ENCODE data around the gene EPHB2. TPM values are rescaled to one million over a fixed set of nuclear protein-coding genes. Genes with fewer than 3 reads are reported as not detected.

Gene EPHB2
- total and polyA plus RNA-seq, 3 donors from 2014 or later = 7.7 to 9.4 (median 8.2) TPM

- Histone ChIP-seq H3K36me3 (ENCODE audit: low read depth, missing control alignments) (no peaks in the 10 kb centered on the region), H3K4me3 (no peak overlapping the region), H3K27me3 (no peaks in the 10 kb centered on the region), H3K27ac (no peak overlapping the region), H3K9me3 (no peaks in the 10 kb centered on the region), H3K4me1 (peaks cover 19% of the 10 kb centered on the region)
- WGBS, 2 donors = 90 to 92% methylated on average over 8 of the region's 8 CpGs
- intact Hi-C loops (cut with DNase I; ENCODE audit: low total_unique reads) = no loop called here
- DNase-seq = no peak
- no peak for TF ChIP-seq CTCF (IDR thresholded peaks at IDR 0.05)
- TF ChIP-seq POLR2A (IDR thresholded peaks at IDR 0.05) = no peak
Observed at GRCh38 chr1:22800629-22801028, 90.0 kb downstream of the EPHB2 start.

GRCh38 chr1:22801347-22801746 lies 90.7 kb downstream of the EPHB2 start:
- H3K9me3 ChIP-seq = no peaks in the 10 kb centered on the region
- DNase-seq = no peak
- H3K36me3 ChIP-seq (ENCODE audit: low read depth, missing control alignments) = no peaks in the 10 kb centered on the region
- H3K27ac ChIP-seq = no peak overlapping the region
- no peak overlapping the region for H3K4me3 ChIP-seq
- peaks cover 12% of the 10 kb centered on the region for H3K4me1 ChIP-seq
- H3K27me3 ChIP-seq = no peaks in the 10 kb centered on the region
- TF ChIP-seq POLR2A (IDR thresholded peaks at IDR 0.05) (no peak), CTCF (IDR thresholded peaks at IDR 0.05) (no peak)
- WGBS, 2 donors = 97 to 98% methylated on average over 5 to 9 of the region's 9 CpGs
- intact Hi-C loops (cut with DNase I; ENCODE audit: low total_unique reads) = no loop called here

- 84 to 92% methylated on average over 18 to 19 of the region's 19 CpGs for WGBS, 2 donors
- H3K4me1 ChIP-seq = peaks cover 12% of the 10 kb centered on the region
- DNase-seq = no peak
- no peaks in the 10 kb centered on the region for H3K27me3 ChIP-seq
- H3K9me3 ChIP-seq = no peaks in the 10 kb centered on the region
- no peak overlapping the region for H3K27ac ChIP-seq
- H3K36me3 ChIP-seq (ENCODE audit: low read depth, missing control alignments) = no peaks in the 10 kb centered on the region
- TF ChIP-seq POLR2A (IDR thresholded peaks at IDR 0.05) = no peak
- TF ChIP-seq CTCF (IDR thresholded peaks at IDR 0.05) = no peak
- intact Hi-C loops (cut with DNase I; ENCODE audit: low total_unique reads) = no loop called here
- H3K4me3 ChIP-seq = no peak overlapping the region
Observed at GRCh38 chr1:22801761-22802160, 91.1 kb downstream of the EPHB2 start.

GRCh38 chr1:22803833-22804232 lies 93.2 kb downstream of the EPHB2 start:
- no peak overlapping the region for H3K4me3 ChIP-seq
- H3K36me3 ChIP-seq (ENCODE audit: low read depth, missing control alignments) = no peaks in the 10 kb centered on the region
- H3K27ac ChIP-seq = no peak overlapping the region
- no peaks in the 10 kb centered on the region for H3K9me3 ChIP-seq
- no peaks in the 10 kb centered on the region for H3K27me3 ChIP-seq
- 85 to 95% methylated on average over 5 of the region's 5 CpGs for WGBS, 2 donors
- intact Hi-C loops (cut with DNase I; ENCODE audit: low total_unique reads) = no loop called here
- TF ChIP-seq POLR2A (IDR thresholded peaks at IDR 0.05) (no peak), CTCF (IDR thresholded peaks at IDR 0.05) (no peak)
- H3K4me1 ChIP-seq = peaks cover 10% of the 10 kb centered on the region
- no peak for DNase-seq

GRCh38 chr1:22804406-22804805 lies 93.8 kb downstream of the EPHB2 start:
- DNase-seq = no peak
- no peak overlapping the region for H3K27ac ChIP-seq
- H3K9me3 ChIP-seq = no peaks in the 10 kb centered on the region
- peaks cover 13% of the 10 kb centered on the region for H3K4me1 ChIP-seq
- no peaks in the 10 kb centered on the region for H3K27me3 ChIP-seq
- TF ChIP-seq POLR2A (IDR thresholded peaks at IDR 0.05) = no peak
- TF ChIP-seq CTCF (IDR thresholded peaks at IDR 0.05) = no peak
- no peaks in the 10 kb centered on the region for H3K36me3 ChIP-seq (ENCODE audit: low read depth, missing control alignments)
- intact Hi-C loops (cut with DNase I; ENCODE audit: low total_unique reads) = no loop called here
- no peak overlapping the region for H3K4me3 ChIP-seq
- WGBS, 2 donors = 81 to 82% methylated on average over 6 of the region's 6 CpGs

All from testis (tissue), 3 donors.